ENCODE results near the gene CBX3.
"Not testable (repeated sequence)": the region's sequence is repeated elsewhere in the genome, so short reads cannot be mapped to it uniquely, and the experiment has no call there.

CBX3 gene

GRCh38 chr7:26201247-26202018, at the start of gene CBX3:
CBX3 (plus strand) TSS chr7:26201745; CDS start chr7:26202999, 1,254 bp downstream.
- DNase-seq: peak; percentile 93

GRCh38 chr7:26151953-26152781, 49.4 kb upstream of the CBX3 start, which contains the start of gene NFE2L3:
NFE2L3 (plus strand) TSS chr7:26152198; CDS start chr7:26152499, 301 bp downstream.
- DNase-seq: peak; percentile 69

DNA sequence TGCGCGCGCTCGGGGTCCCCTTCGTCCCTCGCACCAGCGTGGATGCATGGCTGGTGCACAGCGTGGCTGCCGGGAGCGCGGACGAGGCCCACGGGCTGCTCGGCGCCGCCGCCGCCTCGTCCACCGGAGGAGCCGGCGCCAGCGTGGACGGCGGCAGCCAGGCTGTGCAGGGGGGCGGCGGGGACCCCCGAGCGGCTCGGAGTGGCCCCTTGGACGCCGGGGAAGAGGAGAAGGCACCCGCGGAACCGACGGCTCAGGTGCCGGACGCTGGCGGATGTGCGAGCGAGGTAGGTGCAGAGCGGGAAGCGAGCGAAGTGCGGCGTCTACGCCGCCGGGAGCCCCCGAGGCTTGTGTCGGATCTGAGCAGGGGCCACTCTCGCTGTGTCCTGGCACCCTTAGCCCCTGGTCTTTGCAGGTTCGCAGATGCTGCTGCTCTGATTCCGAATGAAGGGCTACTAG, 48.7 kb upstream of the CBX3 start:
- DNase-seq: not testable (repeated sequence)

DNA sequence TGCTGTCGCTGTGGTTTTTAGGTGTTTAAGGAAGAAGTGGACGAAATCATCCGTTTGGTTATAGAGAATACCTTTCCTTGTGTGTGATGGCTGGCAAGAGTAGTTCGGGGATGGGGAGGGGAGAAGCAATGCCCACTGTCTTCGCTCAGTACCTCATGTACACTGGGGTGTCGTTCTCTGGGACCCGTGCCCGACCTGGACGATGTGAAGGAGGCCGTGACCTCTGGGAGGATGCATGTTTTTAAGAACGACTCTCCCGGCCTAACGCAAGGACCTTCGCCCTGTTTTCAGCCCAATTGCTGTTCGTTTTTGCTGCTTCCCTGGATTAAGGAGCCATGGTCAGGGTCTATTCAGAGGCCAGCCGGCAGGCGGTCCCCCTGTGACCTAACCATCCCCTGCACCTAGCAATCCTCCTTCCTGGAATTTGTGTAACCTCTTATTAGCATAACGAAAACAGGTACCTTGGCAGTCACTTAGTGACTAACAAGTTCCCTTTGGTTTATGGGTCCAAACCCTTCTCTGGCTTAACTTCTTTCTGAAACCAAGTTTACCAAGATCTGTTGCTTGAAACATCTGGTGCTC, 48.2 kb upstream of the CBX3 start:
- DNase-seq: no peak

DNA sequence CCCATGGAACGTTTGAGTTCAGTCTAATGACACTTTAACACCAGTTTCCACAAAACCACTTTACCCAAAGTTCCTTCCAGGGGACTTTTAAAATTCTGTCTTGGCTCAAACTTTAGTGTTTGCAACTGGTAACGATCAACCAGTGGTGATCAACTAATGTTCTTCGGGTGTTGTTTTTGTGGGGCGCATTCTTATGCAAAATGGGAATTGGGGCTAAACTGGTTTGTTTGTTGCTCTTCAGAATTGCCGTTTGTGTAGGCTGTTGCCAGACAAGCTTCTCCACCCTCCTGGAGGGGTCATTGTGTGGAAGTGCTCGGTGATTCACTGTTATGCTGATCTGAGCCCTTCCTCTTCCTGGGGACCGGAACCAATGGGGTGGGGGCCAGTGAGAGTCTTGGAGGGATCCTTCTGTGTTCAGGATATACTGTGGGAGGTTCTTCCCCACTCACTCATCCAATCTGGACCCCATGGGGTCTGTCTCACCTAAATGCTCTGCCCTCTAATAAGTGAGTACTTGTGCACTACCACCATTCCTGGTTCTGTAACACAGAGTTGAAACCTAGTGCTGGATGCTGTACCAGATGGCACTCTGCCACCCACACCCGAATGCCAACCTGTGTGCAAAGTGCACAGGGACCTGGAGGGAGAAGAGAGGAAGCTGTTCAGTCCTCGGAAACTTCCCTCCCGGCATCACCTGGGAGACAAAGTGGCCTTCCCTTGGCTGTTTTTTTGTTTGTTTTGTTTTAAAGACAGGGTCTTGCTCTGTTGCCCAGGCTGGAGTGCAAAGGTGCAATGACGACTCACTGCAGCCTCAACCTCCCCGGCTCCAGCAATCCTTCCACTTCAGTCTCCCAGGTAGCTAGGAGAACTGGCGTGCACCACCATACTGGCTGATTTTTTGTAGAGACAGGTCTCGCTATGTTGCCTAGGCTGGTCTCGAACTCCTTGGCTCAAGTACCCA, 47.4 kb upstream of the CBX3 start:
- no peak for DNase-seq

DNA sequence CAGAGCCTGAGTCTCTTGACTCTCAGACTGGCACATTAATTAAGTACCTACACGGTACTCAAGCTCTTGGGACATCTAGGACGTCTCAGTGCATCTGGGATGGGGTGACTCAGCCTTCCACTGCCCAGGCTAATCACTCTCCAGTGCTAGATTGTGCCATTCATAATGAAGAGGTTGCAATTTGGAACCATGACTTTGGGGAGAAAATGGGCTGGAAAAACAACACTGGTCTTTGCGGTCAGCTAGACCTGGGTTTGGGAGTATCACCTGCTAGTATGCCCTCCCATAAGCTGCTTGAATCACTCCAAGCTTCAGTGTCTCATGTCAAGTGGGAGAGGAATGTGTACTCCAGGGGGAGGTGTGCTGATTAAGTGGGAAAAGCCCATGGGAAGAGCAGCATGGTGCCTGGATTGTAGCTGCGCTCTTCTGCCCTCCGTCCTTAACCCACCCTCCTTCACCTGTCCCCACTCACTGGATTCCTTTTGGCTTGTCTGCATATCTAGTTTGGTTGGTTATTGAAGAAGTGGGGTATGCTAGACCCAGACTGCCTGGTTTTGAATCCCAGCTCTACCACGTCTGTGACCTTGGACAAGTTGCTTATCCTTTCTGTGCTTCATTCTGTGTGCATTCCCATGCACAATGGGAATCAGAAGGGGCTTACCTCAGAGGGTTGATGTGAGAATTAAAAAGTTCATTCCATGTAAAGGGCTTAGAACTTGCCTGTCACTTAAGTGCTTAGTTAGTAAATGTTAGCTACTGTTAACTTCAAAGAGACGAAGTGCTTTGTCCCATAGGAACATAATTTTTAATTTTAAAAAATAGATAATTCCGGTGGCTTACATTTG, 45.8 kb upstream of the CBX3 start:
- DNase-seq: peak; percentile 63

DNA sequence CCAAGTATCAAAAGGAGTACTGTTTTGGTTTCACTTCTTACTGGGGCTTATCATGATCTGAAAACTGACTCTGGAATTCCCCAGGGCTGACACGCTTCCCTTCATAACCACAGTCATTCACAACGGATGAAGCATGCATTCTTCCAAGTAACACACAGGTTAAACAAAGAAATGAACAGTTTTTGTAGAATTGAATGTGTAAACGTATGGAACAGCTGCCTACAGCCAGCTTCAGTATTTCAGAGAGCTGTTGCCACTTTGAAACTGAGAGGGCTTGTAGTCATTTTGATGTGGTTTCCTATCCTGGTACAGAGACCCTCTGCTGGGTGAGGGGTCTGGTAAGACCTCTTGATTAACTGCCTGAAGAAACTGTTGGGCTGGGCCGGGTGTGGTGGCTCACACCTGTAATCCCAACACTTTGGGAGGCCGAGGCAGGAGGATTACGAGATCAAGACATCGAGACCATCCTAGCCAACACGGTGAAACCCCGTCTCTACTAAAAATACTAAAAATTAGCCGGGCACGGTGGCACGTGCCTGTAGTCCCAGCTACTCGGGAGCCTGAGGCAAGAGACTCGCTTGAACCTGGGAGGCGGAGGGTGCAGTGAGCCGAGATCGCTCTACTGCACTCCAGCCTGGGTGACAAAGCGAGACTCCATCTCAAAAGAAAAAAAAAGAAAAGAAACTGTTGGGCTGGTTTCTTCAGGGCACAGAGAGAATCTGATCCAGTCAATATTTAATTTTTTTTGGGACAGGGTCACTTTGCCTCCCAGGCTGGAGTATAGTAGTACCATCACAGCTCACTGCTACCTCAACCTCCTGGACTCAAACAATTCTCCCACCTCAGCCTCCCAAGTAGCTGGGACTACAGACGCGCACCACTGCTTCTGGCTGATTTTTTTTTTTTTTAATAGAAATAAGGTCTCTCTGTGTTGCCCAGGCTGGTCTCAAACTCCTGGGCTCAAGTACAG, 44.8 kb upstream of the CBX3 start:
- no peak for DNase-seq

GRCh38 chr7:26157520-26158105, 43.9 kb upstream of the CBX3 start:
- no peak for DNase-seq

- no peak for DNase-seq
These were observed 42.3 kb upstream of the CBX3 start for GRCh38 chr7:26159243-26159642.

DNA sequence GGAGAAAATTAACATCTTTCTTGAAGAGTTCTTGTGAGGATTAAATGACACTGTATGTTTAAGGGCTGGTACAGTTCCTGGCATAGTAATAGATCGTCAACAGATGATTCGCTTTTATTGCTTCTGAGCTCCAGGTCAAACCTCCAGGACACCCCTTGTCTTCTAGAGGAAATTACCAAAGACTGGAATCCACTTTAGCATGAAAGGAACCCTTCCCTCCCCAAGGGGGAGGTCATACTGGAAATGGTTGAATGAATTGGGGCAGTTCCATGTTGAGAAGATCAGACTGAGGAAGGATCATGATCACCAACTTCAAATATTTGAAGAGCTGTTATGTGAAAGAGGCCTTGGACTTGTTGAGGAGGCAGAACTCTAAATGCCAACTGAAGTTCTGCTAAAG, 40.6 kb upstream of the CBX3 start:
- no peak for DNase-seq

DNA sequence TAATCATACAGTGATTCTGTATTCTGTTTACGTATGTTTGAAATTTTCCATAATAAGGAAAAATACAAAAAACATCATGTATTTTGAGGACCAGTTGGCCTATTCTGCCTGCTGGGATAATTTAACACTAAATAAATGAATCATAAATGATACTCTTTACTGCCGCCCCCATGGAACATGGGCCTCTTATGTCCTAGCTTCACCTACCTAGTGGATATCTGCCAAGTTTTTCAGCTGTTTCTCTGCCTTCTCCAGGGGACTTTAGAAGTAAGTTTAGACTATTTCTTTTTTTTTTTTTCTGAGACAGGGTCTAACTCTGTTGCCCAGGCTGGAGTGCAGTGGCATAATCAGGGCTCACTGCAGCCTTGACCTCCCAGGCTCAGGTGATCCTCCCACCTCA, 39.1 kb upstream of the CBX3 start:
- DNase-seq: no peak

GRCh38 chr7:26163804-26164203, 37.7 kb upstream of the CBX3 start:
- DNase-seq: not testable (repeated sequence)

- no peak for DNase-seq
These were observed 35.4 kb upstream of the CBX3 start for GRCh38 chr7:26165950-26166683.

GRCh38 chr7:26166684-26167266, 34.8 kb upstream of the CBX3 start:
- DNase-seq: no peak

DNA sequence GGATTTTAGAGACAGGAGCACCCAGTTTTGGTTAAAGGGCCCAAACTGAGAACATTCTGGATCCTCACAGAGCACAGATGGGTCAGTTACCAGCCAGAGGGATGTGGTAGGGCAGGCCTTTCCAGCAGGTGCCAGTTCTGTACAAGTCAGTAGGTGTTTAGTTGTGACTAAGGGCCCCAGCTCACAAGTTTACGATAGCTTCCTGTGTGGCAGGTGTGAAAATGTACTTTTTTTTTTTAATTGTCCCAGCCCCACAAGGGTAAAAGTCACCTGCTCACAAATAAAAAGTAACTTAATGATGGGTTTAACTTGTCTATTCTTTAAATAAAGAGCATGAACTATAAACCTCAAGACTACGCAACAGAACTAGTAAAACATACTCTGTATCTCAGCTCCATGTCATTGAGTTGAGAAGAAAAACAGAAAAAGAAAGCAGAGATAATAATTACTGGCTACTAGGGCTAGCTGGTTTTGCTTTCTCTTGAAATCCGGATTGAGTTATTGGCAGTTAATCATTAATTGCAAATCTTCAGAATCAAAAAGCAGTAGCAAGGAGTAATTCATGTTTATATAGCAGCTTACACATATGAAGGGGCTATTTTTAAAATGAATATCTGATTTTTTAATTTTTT, 34.1 kb upstream of the CBX3 start:
- DNase-seq: no peak

DNA sequence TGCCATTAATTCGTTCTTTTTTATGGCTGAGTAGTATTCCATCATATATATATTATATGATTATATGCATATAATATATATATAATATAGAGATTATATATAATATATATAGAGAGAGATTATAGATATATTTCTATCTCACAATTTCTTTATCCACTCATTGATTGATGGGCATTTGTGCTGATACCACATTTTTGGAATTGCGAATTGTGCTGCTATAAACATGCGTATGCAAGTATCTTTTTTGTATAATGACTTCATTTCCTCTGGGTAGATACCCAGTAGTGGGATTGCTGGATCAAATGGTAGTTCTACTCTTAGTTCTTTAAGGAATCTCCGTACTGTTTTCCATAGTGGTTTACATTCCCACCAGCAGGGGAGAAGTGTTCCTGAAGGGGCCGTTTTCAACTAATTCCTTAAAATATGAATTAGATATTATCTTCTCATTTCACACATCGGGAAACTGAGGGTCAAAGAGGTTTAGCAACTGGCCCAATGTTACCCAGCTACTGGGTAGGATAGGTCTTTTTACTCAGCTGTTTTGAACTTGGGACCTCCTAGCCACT, 33.0 kb upstream of the CBX3 start:
- no peak for DNase-seq

DNA sequence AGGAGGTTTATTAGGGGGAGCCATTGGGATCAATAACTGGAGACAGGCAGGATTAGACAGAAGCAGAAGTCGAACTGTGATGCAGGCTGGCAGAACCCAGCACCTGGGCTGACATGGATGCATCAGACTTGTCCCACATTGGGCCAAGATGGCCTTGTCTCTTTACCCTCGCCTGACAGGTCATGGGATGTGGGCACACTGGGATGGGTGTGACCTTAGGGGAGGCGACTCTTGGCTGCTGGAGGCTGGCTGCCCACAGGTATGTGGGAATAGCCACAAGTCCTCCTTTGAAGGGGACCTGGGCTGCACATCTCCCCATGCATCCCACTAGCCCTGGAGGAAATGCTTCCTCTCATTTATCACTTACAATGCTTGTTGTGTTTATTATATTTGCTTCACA, 32.3 kb upstream of the CBX3 start:
- no peak for DNase-seq

GRCh38 chr7:26170663-26171062, 30.9 kb upstream of the CBX3 start:
- DNase-seq: no peak
